IMR-90 (cell line): ENCODE measurements around the gene ATP5MC3. TPM values are rescaled to one million over a fixed set of nuclear protein-coding genes. Genes with fewer than 3 reads are reported as not detected.

Source experiments
- ATAC-seq: fragments of 200-7000 bp; cut with Tn5 transposase; 2 replicates; pipeline ENCODE4 v1.9.1; 2020; ENCODE audit warnings: low read depth, mild to moderate bottlenecking, moderate library complexity
- BruUV-seq: library from RNA; stranded (reverse); fragments of 400-500 nt; replicated peaks from 2 replicates; lab custom pipeline; 2021; lab: Mats Ljungman, UMichigan
- CTCF ChIA-PET: fragments of 300-600 bp; formaldehyde crosslinking; extraction: SDS; loops from one replicate; lab custom pipeline; 2021; ENCODE audit warnings: antibody characterized with exemption; lab: Yijun Ruan, JAX
- POLR2A ChIA-PET: fragments of 300-600 bp; sonication (Branson Sonifier 250); formaldehyde crosslinking; loops from one replicate; lab custom pipeline; 2022; ENCODE audit warnings: antibody characterized with exemption; ENCODE audit not compliant: unreplicated experiment; lab: Charles Lee
- DNase-seq: peaks from one replicate; pipeline ENCODE4 v3.0.0; 2013
- H2AFZ ChIP-seq: replicated peaks from 2 replicates; pipeline ENCODE3; 2013; ENCODE audit warnings: low read length, mild to moderate bottlenecking; ENCODE audit not compliant: poor library complexity
- H2AK5ac ChIP-seq: 2 replicates; pipeline ENCODE4 v1.6.1; 2013; ENCODE audit warnings: low read depth, low read length, inconsistent platforms
- H2AK9ac ChIP-seq: replicated peaks from 2 replicates; pipeline ENCODE3; 2013; ENCODE audit warnings: mild to moderate bottlenecking, low read depth, low read length, moderate library complexity; ENCODE audit not compliant: poor library complexity
- H2BK120ac ChIP-seq: 2 replicates; pipeline ENCODE4 v1.6.1; 2013; ENCODE audit warnings: low read depth, low read length, inconsistent platforms
- H2BK15ac ChIP-seq: 3 replicates; pipeline ENCODE4 v1.6.1; 2013; ENCODE audit warnings: low read depth, low read length, inconsistent platforms
- H2BK20ac ChIP-seq: 2 replicates; pipeline ENCODE4 v1.6.1; 2013; ENCODE audit warnings: low read depth, mild to moderate bottlenecking, inconsistent platforms, low read length, moderate library complexity
- H2BK5ac ChIP-seq: 2 replicates; pipeline ENCODE4 v1.6.1; 2013; ENCODE audit warnings: mild to moderate bottlenecking, low read depth, low read length, inconsistent platforms; ENCODE audit not compliant: poor library complexity, severe bottlenecking
- H3K14ac ChIP-seq: replicated peaks from 2 replicates; pipeline ENCODE4 v1.6.1; 2013; ENCODE audit warnings: low read depth, low read length, inconsistent platforms
- H3K18ac ChIP-seq: 2 replicates; pipeline ENCODE4 v1.6.1; 2013; ENCODE audit warnings: low read depth, low read length, control low read depth
- H3K23ac ChIP-seq: 2 replicates; pipeline ENCODE4 v1.6.1; 2013; ENCODE audit warnings: low read depth, low read length, inconsistent platforms
- H3K27ac ChIP-seq: 2 replicates; pipeline ENCODE4 v1.5.1; 2013; ENCODE audit warnings: mild to moderate bottlenecking, control low read depth, low read length; ENCODE audit not compliant: insufficient read depth
- H3K27me3 ChIP-seq: 2 replicates; pipeline ENCODE4 v1.6.1; 2013; ENCODE audit warnings: low read length; ENCODE audit not compliant: control insufficient read depth, insufficient read depth
- H3K36me3 ChIP-seq: 2 replicates; pipeline ENCODE4 v1.6.1; 2013; ENCODE audit warnings: low read length, mixed read lengths; ENCODE audit not compliant: control insufficient read depth, insufficient read depth
- H3K4ac ChIP-seq: 2 replicates; pipeline ENCODE4 v1.6.1; 2013; ENCODE audit warnings: low read depth, low read length, inconsistent platforms
- H3K4me1 ChIP-seq: 2 replicates; pipeline ENCODE4 v1.6.1; 2013; ENCODE audit warnings: low read length, mixed read lengths; ENCODE audit not compliant: control insufficient read depth, insufficient read depth
- H3K4me2 ChIP-seq: 2 replicates; pipeline ENCODE4 v1.6.1; 2013; ENCODE audit warnings: low read depth, mild to moderate bottlenecking, control low read depth, low read length, moderate library complexity
- H3K4me3 ChIP-seq: 2 replicates; pipeline ENCODE4 v1.5.1; 2013; ENCODE audit warnings: low read depth, mild to moderate bottlenecking, control low read depth, low read length, moderate library complexity; ENCODE audit not compliant: insufficient read depth
- H3K56ac ChIP-seq: 2 replicates; pipeline ENCODE4 v1.6.1; 2013; ENCODE audit warnings: low read length, inconsistent platforms; ENCODE audit not compliant: insufficient read depth; ENCODE audit errors: extremely low read depth
- H3K79me1 ChIP-seq, 2 experiments: 2 replicates each; pipeline ENCODE4 v1.6.1; 2013; ENCODE audit warnings: low read length in 2 of 2, inconsistent platforms in 1 of 2, low read depth in 1 of 2
- H3K9ac ChIP-seq: 2 replicates; pipeline ENCODE4 v1.6.1; 2013; ENCODE audit warnings: low read depth, low read length, control low read depth
- H3K9me1 ChIP-seq: 2 replicates; pipeline ENCODE4 v1.6.1; 2013; ENCODE audit warnings: low read length, inconsistent platforms; ENCODE audit not compliant: insufficient read depth
- H3K9me3 ChIP-seq: 2 replicates; pipeline ENCODE4 v1.6.1; 2013; ENCODE audit warnings: low read length; ENCODE audit not compliant: control insufficient read depth, insufficient read depth
- H4K20me1 ChIP-seq: 2 replicates; pipeline ENCODE4 v1.6.1; 2013; ENCODE audit warnings: low read length, inconsistent platforms; ENCODE audit not compliant: insufficient read depth
- H4K5ac ChIP-seq: 2 replicates; pipeline ENCODE4 v1.6.1; 2013; ENCODE audit warnings: mild to moderate bottlenecking, low read depth, low read length, control low read depth
- H4K8ac ChIP-seq, 2 experiments: 2 replicates each; pipeline ENCODE4 v1.6.1; 2013; ENCODE audit warnings: low read depth in 2 of 2, low read length in 2 of 2, control low read depth in 1 of 2, inconsistent platforms in 1 of 2
- H4K91ac ChIP-seq: 2 replicates; pipeline ENCODE4 v1.6.1; 2013; ENCODE audit warnings: low read depth, low read length, inconsistent platforms; ENCODE audit not compliant: insufficient read depth
- CEBPB ChIP-seq: IDR thresholded peaks from 2 replicates; pipeline ENCODE4 v1.6.1; 2012; ENCODE audit warnings: low read depth, low read length, improper control_type of control experiment
- ELK1 ChIP-seq: fragments of 150-350 bp; IDR thresholded peaks from 2 replicates; pipeline ENCODE4 v1.6.1; 2016; ENCODE audit warnings: low read depth, mild to moderate bottlenecking, low read length, moderate library complexity, borderline replicate concordance
- MAFK ChIP-seq: IDR thresholded peaks from 2 replicates; pipeline ENCODE4 v1.6.1; 2012; ENCODE audit warnings: low read depth, low read length, improper control_type of control experiment
- MAZ ChIP-seq: IDR thresholded peaks from 2 replicates; pipeline ENCODE4 v1.6.1; 2012; ENCODE audit warnings: low read depth, mild to moderate bottlenecking, low read length, improper control_type of control experiment, moderate library complexity, borderline replicate concordance
- NFE2L2 ChIP-seq: fragments of 150-350 bp; IDR thresholded peaks from 2 replicates; pipeline ENCODE4 v1.6.1; 2016; ENCODE audit warnings: low read depth, mild to moderate bottlenecking, low read length
- POLR2A ChIP-seq: IDR thresholded peaks from 2 replicates; pipeline ENCODE4 v1.6.1; 2012; ENCODE audit warnings: mild to moderate bottlenecking, low read depth, low read length
- WGBS, 2 experiments: methylation state at CpG; one replicate each; pipeline versions ENCODE4 v1.1.5 to v1.1.7; 2013; ENCODE audit warnings: missing lambda C conversion rate in 2 of 2; ENCODE audit not compliant: insufficient read length in 1 of 2; ENCODE audit errors: extremely low coverage in 2 of 2; 5-methylcytosine and 5-hydroxymethylcytosine counted together
- dilution Hi-C: fragments of 300-500 bp; cut with HindIII; formaldehyde crosslinking; loops from one replicate; pipeline ENCODE4 v1.14.3; 2018; ENCODE audit warnings: low sequenced_read_pairs; ENCODE audit not compliant: unreplicated experiment
- in situ Hi-C: fragments of 300-500 bp; cut with MboI; formaldehyde crosslinking; loops from 3 replicates; pipeline ENCODE4 v1.14.3; 2019; ENCODE audit warnings: low sequenced_read_pairs, inconsistent platforms, mixed read lengths
- intact Hi-C: fragments of 100-400 bp; cut with micrococcal nuclease; formaldehyde crosslinking; loops from 2 replicates; pipeline ENCODE4 v1.10.0; 2022
- polyA plus RNA-seq, 3 experiments: library from polyadenylated mRNA; depleted of rRNA; stranded (reverse); fragments of >200 nt; gene quantifications; 2 replicates each; pipeline ENCODE4 v1.2.3, GENCODE V29; 2012; ENCODE audit warnings: low replicate concordance in 1 of 3
- total RNA-seq: library from RNA; depleted of rRNA; stranded (reverse); fragments of >200 nt; gene quantifications from 2 replicates; pipeline ENCODE4 v1.2.3, GENCODE V29; 2012

ATP5MC3 gene
- total and polyA plus RNA-seq, 2 of the 4 experiments (the other 2 are of a cell fraction): 167 to 365 TPM

DNA sequence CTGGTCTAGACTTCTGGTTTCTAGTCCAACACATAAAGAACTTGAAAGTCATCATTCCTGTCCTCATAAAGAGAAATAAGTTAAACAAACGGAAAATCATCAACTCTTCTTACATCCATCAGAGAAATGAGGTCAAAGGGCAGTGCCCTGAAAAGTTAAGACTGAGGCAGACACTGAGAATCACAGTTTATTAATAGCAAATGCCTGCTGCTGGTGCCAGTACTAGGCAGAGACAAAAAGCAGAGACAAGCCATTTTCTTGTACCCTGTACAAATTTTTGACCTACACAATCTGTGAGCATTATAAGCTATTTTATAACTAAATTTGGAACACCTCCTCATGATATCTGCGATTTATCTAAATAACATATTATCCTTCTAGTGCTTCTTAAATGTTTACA is 50.3 kb downstream of the ATP5MC3 start:
- Histone ChIP-seq H3K9me3 (no peaks in the 10 kb centered on the region), H4K5ac (no peak overlapping the region), H2AK9ac (no peak overlapping the region), H3K79me1 (peaks cover 8 to 17% of the 10 kb centered on the region in 2 experiments; a peak in 3 of 4 replicates), H3K4me2 (no peak overlapping the region), H3K9ac (no peak overlapping the region), H2BK120ac (no peak overlapping the region), H3K18ac (no peak overlapping the region), H3K56ac (no peak overlapping the region), H2BK20ac (no peak overlapping the region), H3K4me1 (no peaks in the 10 kb centered on the region), H3K9me1 (0 out of 2 replicates have a peak, but pooled peaks cover 4% of the 10 kb centered on the region), H4K20me1 (no peaks in the 10 kb centered on the region; the same call in 1 of the 2 replicates), H4K91ac (no peak overlapping the region), H3K27ac (no peak overlapping the region), H2AFZ (no peak overlapping the region), H3K36me3 (peaks cover 11% of the 10 kb centered on the region; the same call in 1 of the 2 replicates), H3K14ac (no peak overlapping the region), H3K23ac (no peak overlapping the region), H2AK5ac (no peak overlapping the region), H3K4ac (no peak overlapping the region), H3K27me3 (no peaks in the 10 kb centered on the region), H2BK5ac (no peak overlapping the region), H3K4me3 (no peak overlapping the region), H4K8ac (no peak overlapping the region), H2BK15ac (no peak overlapping the region)
- dilution Hi-C loops: no loop called here
- ChIA-PET POLR2A (no interaction called here), CTCF (interaction anchor here (0.9 kb wide), 1 partner anchor 9 kb away, joined by 3 read pairs; no protein-coding TSS in a partner anchor)
- TF ChIP-seq POLR2A (no peak), MAFK (no peak), MAZ (no peak), NFE2L2 (no peak), CEBPB (no peak), ELK1 (no peak)
- no peak for ATAC-seq
- no CpG with 5 or more reads among the region's 2 CpGs for WGBS, 2 experiments
- no peak for DNase-seq
- in situ Hi-C loops: no loop called here
- intact Hi-C loops: no loop called here
- BruUV-seq: no TSS peak
